Adipose tissue (tissue), 3 donors: ENCODE measurements around the gene SLC26A4. TPM values are rescaled to one million over a fixed set of nuclear protein-coding genes. Genes with fewer than 3 reads are reported as not detected.

Experiments
- H3K27ac ChIP-seq: one replicate; pipeline ENCODE4 v1.5.1; 2013; ENCODE audit warnings: low read depth, low read length
- WGBS, 3 donors: extraction: QIAGEN DNeasy Blood & Tissue Kit; methylation state at CpG; one replicate each; pipeline ENCODE4 v1.1.7; 2013; 5-methylcytosine and 5-hydroxymethylcytosine counted together
- polyA plus RNA-seq, 3 donors: library from polyadenylated mRNA; stranded (reverse); fragments of 200-250 nt; gene quantifications; one replicate each; pipeline ENCODE4 v1.2.3, GENCODE V29; 2013
- donor health status: healthy with polysubstance abuse.
- donor health status: Bipolar disorder and iron deficiency.
- donor health status: healthy.

Gene SLC26A4
- polyA plus RNA-seq, 3 donors: 0.30 to 1.9 (median 0.31) TPM

DNA sequence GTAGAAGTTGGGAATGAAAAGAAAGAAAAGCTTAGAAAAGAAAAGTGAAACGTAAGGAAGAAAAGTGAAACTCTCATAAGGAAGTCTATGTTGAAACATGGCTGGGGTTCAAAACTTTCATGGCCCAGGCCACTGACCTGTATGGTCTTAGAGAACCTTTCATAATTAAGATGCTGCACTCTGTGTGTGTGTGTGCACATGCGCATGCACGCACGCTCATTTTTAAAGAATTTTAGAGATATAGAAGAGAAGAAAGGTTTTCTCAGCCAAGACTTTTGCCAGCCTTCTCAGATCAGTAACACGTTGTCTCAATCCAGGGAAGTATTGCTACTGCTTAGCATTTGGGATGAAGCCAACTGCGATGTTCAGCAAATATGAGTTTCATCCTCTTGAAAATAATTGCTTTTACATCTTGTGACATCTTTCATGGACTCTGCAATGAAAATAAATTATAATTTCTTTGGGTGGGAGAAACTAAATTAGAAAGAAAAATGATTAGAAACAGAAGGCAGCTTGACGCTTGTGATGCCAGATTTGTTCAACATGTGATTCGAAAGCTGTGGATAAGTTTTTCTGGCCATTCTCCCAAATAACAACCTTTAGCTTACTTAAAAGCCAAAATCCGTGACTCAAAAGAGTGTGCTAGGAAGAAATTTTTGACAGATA lies 16.2 kb upstream of the SLC26A4 start:
- 52 to 78% (median 58%) methylated on average over 9 of the region's 9 CpGs for WGBS, 3 donors

DNA sequence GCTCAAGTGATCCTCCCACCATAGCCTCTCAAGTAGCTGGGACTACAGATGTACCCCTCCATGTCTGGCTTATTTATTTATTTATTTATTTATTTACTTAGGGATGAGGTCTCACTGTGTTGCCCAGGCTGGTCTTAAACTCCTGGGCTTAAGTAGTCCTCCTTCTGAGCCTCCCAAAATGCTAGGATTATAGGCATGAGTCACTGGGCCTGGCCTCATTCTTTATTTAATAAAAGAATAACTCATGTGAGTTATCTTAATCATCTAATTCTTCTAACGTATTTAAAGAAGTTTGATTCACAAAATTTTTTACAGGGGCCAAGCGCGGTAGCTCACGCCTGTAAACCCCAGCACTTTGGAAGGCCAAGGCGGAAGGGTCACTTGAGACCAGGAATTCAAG lies 8.0 kb upstream of the SLC26A4 start:
- WGBS, 3 donors: 91 to 97% (median 95%) methylated on average over 5 of the region's 5 CpGs
- no peak overlapping the region for H3K27ac ChIP-seq

More for the DNA sequence above, 16.2 kb upstream of the SLC26A4 start:
- H3K27ac ChIP-seq: no peak overlapping the region

DNA sequence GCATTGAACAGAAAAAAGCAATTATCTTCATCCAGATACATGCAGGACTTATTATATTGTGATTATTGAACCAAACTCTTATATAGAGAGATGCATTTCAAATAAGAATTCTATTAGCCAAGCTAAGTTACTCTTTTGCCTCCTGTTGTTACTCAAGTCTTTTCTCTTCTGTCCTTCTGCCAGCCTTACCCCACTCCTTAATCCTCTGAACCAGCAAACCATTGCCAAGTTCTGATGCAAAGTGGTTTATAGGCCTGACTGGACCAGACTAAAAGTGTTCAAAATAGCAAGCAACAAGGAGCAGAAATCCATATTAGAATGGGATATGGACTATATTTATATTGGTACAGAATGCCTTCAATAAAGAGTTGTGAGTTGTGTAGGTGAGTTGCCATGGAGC lies 2.2 kb upstream of the SLC26A4 start:
- H3K27ac ChIP-seq: no peak overlapping the region

DNA sequence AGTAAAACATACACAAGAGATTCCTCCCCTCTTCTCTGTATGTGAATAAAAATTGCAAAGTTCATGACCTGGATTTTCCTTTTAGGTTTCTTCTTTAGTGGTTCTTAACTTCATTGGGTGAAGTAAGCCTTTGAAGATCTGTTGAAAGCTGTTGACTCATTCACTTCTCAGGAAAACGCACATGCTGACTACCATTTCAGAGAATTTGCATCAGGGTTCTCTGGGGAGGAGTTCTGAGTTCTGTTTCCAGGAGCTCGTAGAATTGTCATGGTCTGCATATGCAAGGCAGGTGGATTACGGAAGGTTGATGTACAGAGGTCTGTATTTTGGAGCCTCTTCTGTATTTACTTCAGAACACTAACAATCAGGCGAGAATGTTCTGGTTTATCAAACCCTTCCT lies 962 bp upstream of the SLC26A4 start:
- 81 to 85% (median 82%) methylated on average over 4 of the region's 4 CpGs for WGBS, 3 donors

DNA sequence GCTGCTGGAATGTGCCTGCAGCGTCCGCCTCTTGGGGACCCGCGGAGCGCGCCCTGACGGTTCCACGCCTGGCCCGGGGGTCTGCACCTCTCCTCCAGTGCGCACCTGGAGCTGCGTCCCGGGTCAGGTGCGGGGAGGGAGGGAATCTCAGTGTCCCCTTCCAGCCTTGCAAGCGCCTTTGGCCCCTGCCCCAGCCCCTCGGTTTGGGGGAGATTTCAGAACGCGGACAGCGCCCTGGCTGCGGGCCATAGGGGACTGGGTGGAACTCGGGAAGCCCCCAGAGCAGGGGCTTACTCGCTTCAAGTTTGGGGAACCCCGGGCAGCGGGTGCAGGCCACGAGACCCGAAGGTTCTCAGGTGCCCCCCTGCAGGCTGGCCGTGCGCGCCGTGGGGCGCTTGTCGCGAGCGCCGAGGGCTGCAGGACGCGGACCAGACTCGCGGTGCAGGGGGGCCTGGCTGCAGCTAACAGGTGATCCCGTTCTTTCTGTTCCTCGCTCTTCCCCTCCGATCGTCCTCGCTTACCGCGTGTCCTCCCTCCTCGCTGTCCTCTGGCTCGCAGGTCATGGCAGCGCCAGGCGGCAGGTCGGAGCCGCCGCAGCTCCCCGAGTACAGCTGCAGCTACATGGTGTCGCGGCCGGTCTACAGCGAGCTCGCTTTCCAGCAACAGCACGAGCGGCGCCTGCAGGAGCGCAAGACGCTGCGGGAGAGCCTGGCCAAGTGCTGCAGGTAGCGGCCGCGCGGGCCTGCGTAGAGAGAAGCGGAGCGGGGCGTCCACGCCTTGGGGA lies 645 bp downstream of the SLC26A4 start:
- no peak overlapping the region for H3K27ac ChIP-seq
- 1 to 2% (median 1%) methylated on average over 63 to 73 of the region's 73 CpGs for WGBS, 3 donors

More for the DNA sequence above, 962 bp upstream of the SLC26A4 start:
- no peak overlapping the region for H3K27ac ChIP-seq

DNA sequence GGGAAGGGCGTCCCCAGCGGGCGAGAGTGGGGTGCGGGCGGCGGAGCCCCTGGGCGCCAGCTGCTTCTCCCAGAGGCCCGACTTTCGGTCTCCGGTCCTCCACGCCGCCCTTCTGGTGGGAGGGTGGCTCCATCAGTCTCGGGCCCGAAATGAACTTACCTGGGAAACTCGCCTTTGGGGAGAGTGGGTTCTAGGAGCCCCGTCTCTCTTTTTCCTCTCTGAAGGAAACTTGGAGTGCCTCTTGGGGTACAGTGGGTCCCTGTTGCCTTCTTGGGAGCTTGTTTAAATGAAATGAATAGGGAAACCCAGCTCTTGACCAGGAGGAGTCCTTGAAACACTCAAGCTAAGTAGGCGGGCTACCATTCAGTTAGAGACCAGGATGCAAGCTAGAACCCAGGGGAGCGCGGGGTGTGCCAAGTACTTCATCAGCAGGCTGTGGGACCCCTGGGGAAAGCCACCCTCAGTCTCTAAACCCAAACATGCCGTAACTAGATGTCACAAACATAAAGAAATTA lies 1.3 kb downstream of the SLC26A4 start:
- H3K27ac ChIP-seq: no peak overlapping the region
- WGBS, 3 donors: 11 to 14% (median 12%) methylated on average over 20 of the region's 20 CpGs

DNA sequence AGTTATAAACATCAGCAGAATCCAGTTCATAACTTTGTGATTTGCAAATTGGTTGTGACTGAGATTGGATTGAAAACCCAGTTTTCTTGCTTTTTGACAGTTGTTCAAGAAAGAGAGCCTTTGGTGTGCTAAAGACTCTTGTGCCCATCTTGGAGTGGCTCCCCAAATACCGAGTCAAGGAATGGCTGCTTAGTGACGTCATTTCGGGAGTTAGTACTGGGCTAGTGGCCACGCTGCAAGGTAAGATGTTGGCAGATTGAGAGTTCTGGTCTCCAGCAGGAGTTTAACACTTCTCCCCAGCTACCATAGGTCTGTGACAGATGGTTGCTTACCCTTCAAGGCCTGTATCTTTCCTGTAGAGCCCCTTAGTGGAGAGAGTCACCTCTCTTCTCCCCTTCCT lies 2.6 kb downstream of the SLC26A4 start:
- H3K27ac ChIP-seq: no peak overlapping the region
- WGBS, 3 donors: 80 to 87% (median 84%) methylated on average over 4 of the region's 4 CpGs

DNA sequence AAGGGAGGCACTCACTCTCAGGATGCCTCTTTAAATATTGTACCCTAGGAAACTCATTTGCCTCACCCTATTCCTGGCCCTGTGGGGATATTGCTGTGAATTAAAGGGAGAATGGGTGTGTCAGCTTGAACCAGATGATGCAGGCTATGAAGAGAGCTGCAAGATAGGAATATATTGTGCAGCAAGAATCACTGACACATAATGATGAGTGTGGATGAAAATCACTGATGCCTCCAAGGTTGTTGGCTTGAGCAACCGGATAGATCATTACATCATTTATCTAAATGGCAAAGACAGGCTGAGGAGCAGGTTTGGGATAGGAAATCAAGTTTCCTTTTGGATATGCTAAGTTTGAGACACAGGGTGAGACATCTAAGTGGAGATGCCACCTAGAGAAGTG lies 6.2 kb downstream of the SLC26A4 start:
- 72 to 88% (median 82%) methylated on average over 1 of the region's 1 CpG for WGBS, 3 donors
- no peak overlapping the region for H3K27ac ChIP-seq

DNA sequence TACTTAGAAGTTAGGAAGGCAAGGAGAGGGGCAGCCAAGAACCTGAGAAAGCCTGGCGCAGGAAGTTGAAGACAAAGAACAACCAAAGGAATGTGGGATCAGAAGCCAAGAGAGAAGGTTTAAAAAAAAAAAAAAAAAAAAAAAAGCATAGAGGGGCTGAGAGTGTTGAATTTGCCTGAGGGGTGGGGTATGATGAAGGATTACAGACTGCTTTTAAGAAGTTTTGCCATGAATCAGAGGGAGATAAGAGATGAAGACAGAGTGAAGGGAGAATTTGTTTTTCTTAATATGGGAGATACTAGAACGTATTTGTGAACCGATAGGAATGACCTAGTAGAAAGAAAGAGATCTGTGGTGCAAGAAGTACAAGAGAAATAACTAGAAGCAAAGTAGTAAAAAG lies 6.7 kb downstream of the SLC26A4 start:
- 65 to 77% (median 72%) methylated on average over 3 of the region's 3 CpGs for WGBS, 3 donors
- H3K27ac ChIP-seq: no peak overlapping the region

DNA sequence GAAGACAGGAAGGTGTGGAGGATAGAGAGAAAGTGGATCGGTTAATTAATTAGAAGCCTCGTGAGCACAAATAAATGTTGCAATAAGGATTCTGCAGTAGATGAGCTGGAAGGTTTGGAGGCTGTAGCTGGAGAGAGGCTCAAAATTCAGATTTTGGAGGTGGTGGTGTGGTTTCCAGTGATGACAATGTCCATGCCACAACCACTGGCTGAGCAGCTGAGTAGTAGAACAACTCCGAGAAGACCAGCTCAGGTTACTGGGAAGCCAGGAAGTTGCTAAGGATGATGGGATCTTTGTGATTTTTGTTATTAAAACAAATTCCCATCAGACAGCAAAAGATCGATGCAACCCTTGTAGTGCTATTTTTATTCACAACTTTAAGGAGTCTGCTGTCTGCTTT lies 7.7 kb downstream of the SLC26A4 start:
- no peak overlapping the region for H3K27ac ChIP-seq
- WGBS, 3 donors: 76 to 83% (median 78%) methylated on average over 4 of the region's 4 CpGs

DNA sequence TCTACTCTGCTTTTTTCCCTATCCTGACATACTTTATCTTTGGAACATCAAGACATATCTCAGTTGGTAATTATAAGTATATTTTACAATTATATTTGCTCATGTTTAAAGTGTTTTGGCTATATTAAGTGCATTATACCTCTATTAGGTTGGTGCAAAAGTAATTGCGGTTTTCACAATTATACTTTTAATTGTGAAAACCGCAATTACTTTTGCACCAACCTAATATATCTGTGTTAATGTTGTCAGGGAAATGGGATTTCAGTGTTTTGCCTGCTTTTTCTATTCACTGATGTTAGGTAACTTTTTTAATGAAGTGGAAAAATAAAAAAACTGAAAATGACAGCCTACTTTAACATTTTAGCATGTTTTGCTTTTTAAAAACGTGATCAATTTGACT lies 11.6 kb downstream of the SLC26A4 start:
- WGBS, 3 donors: 90 to 91% (median 90%) methylated on average over 3 of the region's 3 CpGs
- no peak overlapping the region for H3K27ac ChIP-seq

DNA sequence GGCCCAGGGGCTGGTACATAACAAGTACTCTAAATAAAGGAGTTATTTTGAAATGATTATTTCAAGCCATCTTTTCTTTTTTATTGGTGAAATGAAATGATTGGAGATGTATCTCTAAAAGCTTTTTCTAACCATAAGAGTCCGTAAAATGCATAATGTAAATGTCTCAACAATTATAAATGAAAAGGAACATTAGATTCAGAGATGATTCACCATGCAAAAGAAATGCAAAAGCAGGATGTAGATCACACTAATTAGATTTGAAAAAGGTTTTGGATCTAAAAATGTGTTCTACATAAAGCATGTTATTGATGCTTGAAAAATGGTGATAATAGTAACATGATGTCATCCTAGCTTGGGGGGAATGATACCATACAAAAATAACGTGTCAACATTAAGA lies 15.6 kb downstream of the SLC26A4 start:
- no peak overlapping the region for H3K27ac ChIP-seq
- WGBS, 3 donors: 71 to 78% (median 74%) methylated on average over 2 of the region's 2 CpGs

DNA sequence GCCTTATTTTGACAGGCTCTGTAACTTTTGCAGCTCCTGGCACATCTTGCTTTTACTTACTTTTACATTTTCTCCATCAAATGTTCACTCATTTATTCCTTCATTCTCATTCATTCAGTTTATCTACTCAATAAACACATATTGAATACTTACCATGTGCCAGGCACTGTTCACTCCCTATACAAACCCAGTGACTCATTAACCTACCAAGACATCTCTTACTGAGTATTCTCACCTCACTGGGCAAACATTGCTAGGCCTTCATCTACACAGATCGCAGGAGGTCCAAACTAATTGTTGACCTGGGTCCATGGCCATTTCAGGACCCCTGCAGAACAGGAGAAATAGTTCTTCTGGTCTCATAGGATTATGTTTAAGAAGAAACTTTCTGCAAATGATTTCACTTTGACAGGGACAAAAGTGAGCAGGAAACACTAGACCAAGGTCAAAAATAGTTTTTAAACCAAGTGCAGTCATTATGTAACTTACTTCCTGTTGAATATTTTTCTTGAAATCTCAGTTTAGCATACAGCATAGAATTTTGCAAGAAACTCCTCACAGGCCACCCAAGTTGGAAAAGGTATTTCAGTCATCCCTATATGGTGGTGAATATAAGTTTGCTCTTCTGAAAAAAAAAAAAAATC lies 17.6 kb downstream of the SLC26A4 start:
- 87 to 100% (median 90%) methylated on average over 1 of the region's 1 CpG for WGBS, 3 donors
- no peak overlapping the region for H3K27ac ChIP-seq

DNA sequence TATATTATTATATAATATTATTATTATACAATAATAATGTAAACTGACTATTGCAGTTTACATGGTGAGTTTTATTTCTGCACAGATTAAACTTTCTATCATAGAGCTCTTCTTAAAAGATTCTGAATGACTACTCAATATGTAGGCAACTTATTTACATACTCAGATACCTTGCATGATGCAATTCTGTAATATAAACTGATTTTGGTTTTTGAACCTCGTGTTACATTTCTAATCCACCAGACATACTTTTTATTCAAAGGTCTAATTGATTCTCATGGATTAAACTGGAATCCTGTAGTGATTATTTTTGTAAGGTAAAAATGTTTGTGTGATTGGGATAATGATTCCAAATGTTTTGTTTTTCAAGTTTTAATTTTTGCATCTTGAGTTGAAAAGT lies 19.9 kb downstream of the SLC26A4 start:
- WGBS, 3 donors: 65 to 80% (median 75%) methylated on average over 1 of the region's 1 CpG
- no peak overlapping the region for H3K27ac ChIP-seq

DNA sequence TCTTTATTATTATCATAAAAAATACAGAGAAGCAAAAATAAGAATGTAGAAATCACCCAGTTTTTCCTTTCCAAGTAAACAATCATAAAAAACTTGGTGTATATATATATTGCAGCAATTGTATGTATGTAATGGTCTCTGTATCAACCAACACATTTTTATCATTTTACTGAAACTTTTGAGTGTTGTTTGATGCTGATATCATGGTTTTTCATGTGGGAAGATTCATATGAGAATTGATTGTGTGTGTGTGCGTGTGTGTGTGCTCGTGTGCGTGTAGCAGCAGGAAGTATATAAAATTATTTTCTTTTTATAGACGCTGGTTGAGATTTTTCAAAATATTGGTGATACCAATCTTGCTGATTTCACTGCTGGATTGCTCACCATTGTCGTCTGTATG lies 22.3 kb downstream of the SLC26A4 start:
- WGBS, 3 donors: 92 to 94% (median 93%) methylated on average over 5 of the region's 5 CpGs
- H3K27ac ChIP-seq: no peak overlapping the region

DNA sequence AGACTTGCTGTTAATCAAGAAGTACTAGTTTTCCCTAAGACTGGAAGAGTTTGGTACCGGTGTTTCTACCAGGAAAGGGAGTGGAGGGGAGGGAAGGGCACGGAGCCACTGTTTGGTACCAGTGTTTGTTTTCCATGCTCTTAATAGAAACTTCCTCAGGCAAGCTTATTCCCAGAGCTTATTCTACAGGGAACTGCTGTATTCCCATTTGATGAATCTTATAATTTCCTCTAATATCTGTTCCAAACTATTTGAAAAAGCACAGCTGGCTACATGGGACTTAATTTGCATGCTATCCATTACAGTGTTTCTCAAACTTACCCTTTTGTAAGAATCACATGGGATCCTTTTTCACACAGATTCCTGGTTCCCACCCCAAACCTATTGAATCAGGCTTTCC lies 23.7 kb downstream of the SLC26A4 start:
- WGBS, 3 donors: 62 to 69% (median 64%) methylated on average over 2 of the region's 2 CpGs
- H3K27ac ChIP-seq: no peak overlapping the region

DNA sequence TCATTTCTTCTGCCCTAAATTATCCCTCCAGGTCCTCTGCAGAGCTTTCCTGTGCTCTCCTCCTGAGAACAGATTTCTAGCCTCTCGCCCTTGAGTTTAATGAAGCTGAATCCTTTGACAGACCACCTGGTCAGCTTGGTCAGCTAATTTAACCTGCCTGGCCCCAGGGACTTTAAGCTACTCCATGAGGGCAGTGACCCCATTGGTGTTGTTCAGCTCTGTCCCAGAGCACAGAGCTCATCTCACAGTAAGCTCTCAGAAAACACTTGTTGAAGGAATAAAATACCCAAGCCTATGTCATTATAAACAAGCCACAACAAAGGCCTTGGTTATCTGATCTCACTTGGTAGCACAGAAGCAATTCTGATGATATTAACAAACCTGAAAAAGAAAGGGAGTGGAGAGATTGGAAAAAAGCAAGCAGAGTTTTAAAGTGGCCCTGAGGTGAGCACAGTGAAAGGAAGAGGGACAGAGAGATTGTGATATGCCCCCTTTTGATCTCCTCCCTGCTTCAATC lies 24.4 kb downstream of the SLC26A4 start:
- WGBS, 3 donors: 97 to 100% (median 100%) methylated on average over 1 of the region's 1 CpG
- H3K27ac ChIP-seq: no peak overlapping the region

DNA sequence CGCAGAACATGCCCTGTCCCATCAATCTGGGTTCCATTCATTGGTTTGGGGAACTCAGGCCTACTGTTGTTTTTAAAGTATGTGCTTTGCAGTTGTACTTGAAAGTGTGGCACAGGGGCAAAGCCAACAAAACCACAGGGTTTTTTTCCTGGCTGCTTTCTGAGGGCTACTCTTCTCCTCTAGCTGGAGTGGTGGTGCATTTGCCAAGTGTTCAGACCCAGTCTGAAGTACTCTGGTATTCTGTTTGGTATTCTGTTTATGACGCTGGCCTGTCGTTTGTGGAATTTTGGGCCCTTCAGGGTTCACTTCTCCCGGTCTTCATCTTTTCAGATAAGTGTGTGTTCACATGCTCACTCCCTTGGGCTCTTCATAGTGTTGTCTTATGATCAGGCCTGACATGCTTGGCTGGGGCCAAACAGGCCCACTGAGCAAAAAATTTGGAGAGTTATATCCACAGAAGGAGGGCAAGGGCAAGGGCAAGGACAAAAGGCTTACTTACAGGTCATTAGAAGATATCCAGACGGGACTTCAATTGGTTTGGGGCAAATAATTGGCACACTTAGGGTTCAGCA lies 26.3 kb downstream of the SLC26A4 start:
- 93 to 98% (median 94%) methylated on average over 5 of the region's 5 CpGs for WGBS, 3 donors
- H3K27ac ChIP-seq: no peak overlapping the region

DNA sequence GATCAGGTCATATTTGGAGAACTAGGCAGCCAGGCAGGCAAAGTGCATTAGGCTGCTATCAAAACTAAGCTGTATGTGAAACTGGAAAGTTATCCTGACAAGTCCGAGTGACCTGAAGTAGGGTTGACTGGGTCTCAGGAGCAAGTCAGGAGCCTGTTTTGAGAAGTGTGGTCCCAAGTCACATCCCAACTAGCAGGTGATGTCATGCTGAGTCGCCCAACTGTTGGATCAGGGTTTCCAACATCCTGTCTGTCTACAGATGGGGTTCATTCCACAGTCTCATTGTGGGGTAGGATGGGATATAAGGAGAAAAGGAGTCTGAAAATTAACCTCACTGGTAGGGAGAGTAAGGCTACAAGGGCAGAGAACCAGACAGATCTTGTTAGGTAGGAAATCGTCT lies 27.0 kb downstream of the SLC26A4 start:
- WGBS, 3 donors: 61 to 79% (median 72%) methylated on average over 3 of the region's 3 CpGs
- no peak overlapping the region for H3K27ac ChIP-seq
